Stimulated activated CD4-positive, alpha-beta T cell treated with anti-CD3 and anti-CD28 coated beads, Interleukin-2, amount 100 ng/mL, for 4 hours (primary cell): ENCODE data around the gene SPATA31A3.
"Not testable (repeated sequence)": the region's sequence is repeated elsewhere in the genome, so short reads cannot be mapped to it uniquely, and the experiment has no call there.

ENCODE experiments used
- DNase-seq: peaks from one replicate; pipeline ENCODE4 v3.0.0-alpha.2; 2020; ENCODE audit warnings: low read depth

Gene SPATA31A3

DNA sequence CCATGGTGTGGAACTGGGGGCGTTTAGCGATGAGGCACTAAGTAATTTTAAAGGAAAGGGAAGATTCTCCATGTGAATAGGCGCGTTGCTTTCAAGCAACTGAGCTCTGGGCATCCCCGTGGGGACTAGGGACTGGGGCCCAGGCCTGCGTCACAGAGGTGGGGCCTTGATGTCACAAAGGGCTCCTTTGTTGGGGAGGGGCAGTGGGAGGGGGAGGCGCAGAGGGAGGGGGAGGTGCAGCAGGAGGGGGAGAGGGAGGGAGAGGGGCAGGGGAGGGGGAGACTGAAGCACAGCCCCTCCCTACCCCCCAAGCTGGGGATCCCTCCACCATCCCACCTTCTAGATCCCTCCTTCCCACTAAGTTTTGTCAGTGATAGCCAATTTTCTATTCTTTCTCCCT lies at the start of gene SPATA31A3:
Gene SPATA31A3 (minus strand): TSS at position 101 of the 400 bp plus-strand sequence. CDS start 29 bp downstream, at position 72.
- DNase-seq, result not testable (repeated sequence)

DNA sequence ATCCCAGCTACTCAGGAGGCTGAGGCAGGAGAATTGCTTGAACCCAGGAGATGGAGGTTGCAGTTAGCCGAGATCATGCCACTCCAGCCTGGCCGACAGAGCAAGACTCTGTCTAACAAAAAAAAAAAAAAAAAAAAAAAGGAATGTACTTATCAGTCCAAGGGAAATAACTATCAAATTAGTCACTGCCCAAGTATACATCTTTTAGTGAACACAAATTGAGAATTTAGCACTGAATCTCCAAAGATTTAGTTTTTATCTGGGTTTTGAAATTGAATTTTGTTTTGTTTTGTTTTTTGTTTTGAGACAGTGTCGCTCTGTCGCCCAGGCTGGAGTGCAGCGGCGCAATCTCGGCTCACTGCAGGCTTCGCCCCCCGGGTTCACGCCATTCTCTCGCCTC lies 39.8 kb downstream of the SPATA31A3 start:
- DNase-seq, result not testable (repeated sequence)

DNA sequence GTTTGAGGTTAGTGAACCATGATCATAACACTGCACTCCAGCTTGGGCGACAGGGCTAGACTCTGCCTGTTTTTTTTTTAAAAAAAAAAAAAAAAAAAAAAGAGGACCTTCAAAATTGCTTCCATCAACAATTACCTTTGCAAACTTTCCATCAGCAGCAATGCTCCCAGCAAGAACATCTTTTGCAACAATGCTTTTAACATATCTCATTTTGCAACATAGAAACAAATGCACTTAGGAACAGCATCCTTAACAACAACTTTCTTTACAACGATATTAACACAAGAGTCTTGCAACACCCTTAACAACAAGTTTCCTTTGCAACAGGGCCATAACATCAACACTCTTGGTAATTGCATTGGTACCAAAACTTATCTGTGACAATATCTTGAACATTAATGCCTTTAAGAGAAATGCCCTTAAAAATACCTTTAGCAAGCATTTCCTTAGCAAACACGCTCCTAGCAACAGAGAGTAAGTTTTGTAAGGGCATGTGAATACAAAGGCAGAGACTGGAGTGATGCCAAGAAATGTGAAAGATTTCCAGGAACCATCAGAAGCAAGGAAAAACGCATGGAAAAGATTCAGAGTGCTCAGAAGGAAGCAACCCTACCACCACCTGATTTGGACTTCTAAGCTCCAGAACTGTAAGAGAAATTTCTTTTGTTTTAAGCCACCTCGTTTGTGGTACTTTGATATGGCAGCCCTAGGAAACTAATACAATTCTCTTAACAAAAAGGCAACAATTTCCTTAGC lies 49.8 kb downstream of the SPATA31A3 start:
- not testable (repeated sequence) for DNase-seq

DNA sequence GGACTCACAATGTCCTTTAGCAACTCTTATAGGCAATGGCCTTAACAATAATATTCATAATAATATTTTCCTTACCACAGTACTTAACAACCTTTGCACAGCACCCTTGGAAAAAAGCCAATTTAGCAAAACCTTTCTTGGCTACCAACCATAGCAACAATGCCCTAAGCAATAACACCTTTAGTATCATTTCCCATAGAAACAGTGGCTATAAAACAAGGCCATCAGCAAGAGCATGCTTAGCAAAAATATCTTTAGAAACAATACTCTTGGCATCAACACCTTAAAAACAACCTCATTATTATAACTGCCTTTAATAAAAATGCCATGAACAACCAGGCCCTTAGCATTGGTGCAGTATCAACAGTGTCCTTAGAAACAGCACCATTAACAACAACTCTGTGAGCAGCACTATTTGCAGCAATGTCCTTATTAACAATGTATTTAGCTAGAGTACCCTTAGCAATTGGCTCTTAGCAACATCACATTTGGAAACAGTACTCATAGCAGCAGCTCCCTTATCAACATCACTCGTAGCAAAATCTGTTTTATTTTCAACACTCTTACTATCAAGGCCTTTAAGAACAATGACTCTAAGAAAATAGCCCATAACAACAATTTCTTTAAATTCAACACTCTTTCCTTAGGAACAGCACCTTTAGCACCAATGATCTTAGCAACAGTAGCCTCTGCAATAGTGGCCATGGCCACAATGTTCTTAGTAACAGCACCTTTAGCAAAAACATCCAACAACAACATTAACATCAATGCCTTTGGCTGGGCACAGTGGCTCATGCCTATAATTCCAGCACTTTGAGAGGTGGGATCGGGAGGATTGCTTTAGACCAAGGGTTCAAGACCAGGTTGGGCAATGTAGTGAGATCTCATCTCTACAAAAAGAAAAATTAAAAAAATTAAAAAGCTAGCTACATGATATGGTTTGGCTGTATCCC lies 52.2 kb downstream of the SPATA31A3 start:
- not testable (repeated sequence) for DNase-seq

DNA sequence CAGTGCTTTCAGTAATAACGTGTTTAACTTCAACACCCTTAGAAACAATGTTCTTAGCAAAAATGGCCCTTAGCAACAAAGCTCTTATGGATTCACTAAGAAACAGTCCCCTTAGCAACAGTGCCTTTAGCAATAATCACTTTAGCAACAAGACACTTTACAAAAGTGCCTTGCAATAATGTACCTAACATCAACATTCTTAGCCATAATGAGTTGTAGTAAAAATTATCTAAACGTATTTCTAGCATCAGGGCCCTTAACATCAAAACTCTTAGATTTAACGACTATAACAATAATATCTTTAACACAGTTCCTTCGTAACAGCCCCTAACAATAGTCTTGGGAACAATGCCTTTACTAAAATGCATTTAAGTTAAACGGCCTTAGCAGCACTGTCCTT lies 54.0 kb downstream of the SPATA31A3 start:
- not testable (repeated sequence) for DNase-seq

DNA sequence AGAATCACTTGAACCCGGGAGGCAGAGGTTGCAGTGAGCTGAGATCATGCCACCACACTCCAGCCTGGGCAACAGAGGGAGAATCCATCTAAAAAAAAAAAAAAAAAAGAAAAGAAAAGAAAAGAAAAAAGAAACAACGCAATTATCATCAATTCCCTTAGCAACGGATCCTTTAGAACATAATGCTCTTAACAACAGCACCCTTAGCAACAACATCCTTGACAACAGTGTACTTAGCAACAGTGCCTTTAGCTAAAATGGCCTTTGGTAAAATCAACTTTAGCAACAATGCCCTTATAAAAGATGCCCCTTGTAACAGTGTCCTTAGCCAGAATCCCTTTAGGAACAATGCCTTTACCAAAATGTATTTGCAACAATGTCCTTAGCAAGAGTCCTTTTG lies 54.7 kb downstream of the SPATA31A3 start:
- not testable (repeated sequence) for DNase-seq
